Stimulated activated naive CD8-positive, alpha-beta T cell treated with anti-CD3 and anti-CD28 coated beads, Interleukin-15, amount 100 ng/mL, for 72 hours (primary cell): ENCODE results near the gene SPR.

Experiments
- ATAC-seq: fragments of 150-1000 bp; cut with Tn5 transposase; 2 replicates; pipeline ENCODE4 v1.10.0; 2021; ENCODE audit warnings: mild to moderate bottlenecking, moderate library complexity
- DNase-seq, 2 donors: peaks; one replicate each; pipeline ENCODE4 v3.0.0; 2021 to 2022
- H3K27ac Mint-ChIP-seq, 2 donors: one replicate each; pipeline ENCODE4 v1.8.0; 2022; ENCODE audit warnings: mild to moderate bottlenecking in 2 of 2, mixed read lengths in 2 of 2, moderate library complexity in 2 of 2
- H3K27me3 Mint-ChIP-seq: one replicate; pipeline ENCODE4 v1.8.0; 2022; ENCODE audit warnings: mixed read lengths
- H3K4me1 Mint-ChIP-seq: one replicate; pipeline ENCODE4 v1.8.0; 2022; ENCODE audit warnings: mild to moderate bottlenecking, mixed read lengths
- H3K4me3 Mint-ChIP-seq, 2 donors: one replicate each; pipeline ENCODE4 v1.8.0; 2022; ENCODE audit warnings: mild to moderate bottlenecking in 2 of 2, mixed read lengths in 2 of 2, moderate library complexity in 1 of 2
- H3K9me3 Mint-ChIP-seq, 2 donors: one replicate each; pipeline ENCODE4 v1.8.0; 2022; ENCODE audit warnings: mixed read lengths in 2 of 2

Gene SPR

GRCh38 chr2:72887032-72887739 is at the start of gene SPR:
Gene SPR (plus strand): TSS chr2:72887408. CDS start chr2:72887433, 25 bp downstream.
- Mint-ChIP-seq H3K4me3 (peak within 1 kb of the TSS; percentile 85 to 89), H3K27ac (no peak within 1 kb of the TSS), H3K27me3 (peaks cover 89% of the 10 kb centered on the region), H3K9me3 (no peaks in the 10 kb centered on the region), H3K4me1 (peaks cover 19% of the 10 kb centered on the region)
- DNase-seq: peak; percentile 69 to 72
- peak; percentile 95 for ATAC-seq

- Mint-ChIP-seq H3K4me3 (no peak overlapping the region), H3K9me3 (no peaks in the 10 kb centered on the region), H3K27ac (no peak overlapping the region), H3K27me3 (peaks cover 22% of the 10 kb centered on the region), H3K4me1 (no peaks in the 10 kb centered on the region)
- DNase-seq: no peak
- no peak for ATAC-seq
Measured at GRCh38 chr2:72840066-72840465, 47.1 kb upstream of the SPR start.

- Mint-ChIP-seq H3K27ac (no peak overlapping the region), H3K9me3 (no peaks in the 10 kb centered on the region), H3K4me3 (no peak overlapping the region), H3K27me3 (peaks cover 22% of the 10 kb centered on the region), H3K4me1 (no peaks in the 10 kb centered on the region)
- ATAC-seq: no peak
- DNase-seq: no peak
Measured at GRCh38 chr2:72841462-72842125, 45.6 kb upstream of the SPR start.

GRCh38 chr2:72843301-72843700 is 43.9 kb upstream of the SPR start:
- H3K27ac Mint-ChIP-seq: no peak overlapping the region
- no peak for ATAC-seq
- DNase-seq: no peak
- no peaks in the 10 kb centered on the region for H3K9me3 Mint-ChIP-seq
- H3K27me3 Mint-ChIP-seq: peaks cover 22% of the 10 kb centered on the region
- H3K4me1 Mint-ChIP-seq: no peaks in the 10 kb centered on the region
- H3K4me3 Mint-ChIP-seq: no peak overlapping the region

- peaks cover 19% of the 10 kb centered on the region for H3K27me3 Mint-ChIP-seq
- DNase-seq (no peak), ATAC-seq (peak; percentile 48)
- H3K4me3 Mint-ChIP-seq: no peak overlapping the region
- H3K4me1 Mint-ChIP-seq: no peaks in the 10 kb centered on the region
- H3K9me3 Mint-ChIP-seq: no peaks in the 10 kb centered on the region
- no peak overlapping the region for H3K27ac Mint-ChIP-seq
Measured at GRCh38 chr2:72846171-72847095, 40.8 kb upstream of the SPR start.

GRCh38 chr2:72847534-72848315 is 39.5 kb upstream of the SPR start:
- Mint-ChIP-seq H3K9me3 (no peaks in the 10 kb centered on the region), H3K27me3 (peaks cover 11% of the 10 kb centered on the region), H3K27ac (no peak overlapping the region), H3K4me3 (no peak overlapping the region), H3K4me1 (no peaks in the 10 kb centered on the region)
- DNase-seq (no peak), ATAC-seq (no peak)

GRCh38 chr2:72848436-72849137 is 38.6 kb upstream of the SPR start:
- Mint-ChIP-seq H3K9me3 (no peaks in the 10 kb centered on the region), H3K27ac (no peak overlapping the region), H3K27me3 (peaks cover 6% of the 10 kb centered on the region), H3K4me3 (no peak overlapping the region), H3K4me1 (no peaks in the 10 kb centered on the region)
- DNase-seq: no peak
- ATAC-seq: no peak

GRCh38 chr2:72849138-72849462 is 38.1 kb upstream of the SPR start:
- Mint-ChIP-seq H3K27me3 (peaks cover 6% of the 10 kb centered on the region), H3K9me3 (no peaks in the 10 kb centered on the region), H3K4me3 (no peak overlapping the region), H3K27ac (no peak overlapping the region), H3K4me1 (no peaks in the 10 kb centered on the region)
- DNase-seq (no peak), ATAC-seq (no peak)

GRCh38 chr2:72851333-72851732 is 35.9 kb upstream of the SPR start:
- Mint-ChIP-seq H3K4me1 (no peaks in the 10 kb centered on the region), H3K27ac (no peak overlapping the region), H3K9me3 (no peaks in the 10 kb centered on the region), H3K4me3 (no peak overlapping the region), H3K27me3 (peaks cover 28% of the 10 kb centered on the region)
- ATAC-seq (no peak), DNase-seq (no peak)

GRCh38 chr2:72859831-72860262 is 27.4 kb upstream of the SPR start:
- ATAC-seq (peak; percentile 63), DNase-seq (peak; percentile 38 to 53)
- peaks cover 13% of the 10 kb centered on the region for H3K4me1 Mint-ChIP-seq
- no peak overlapping the region for H3K27ac Mint-ChIP-seq
- no peak overlapping the region for H3K4me3 Mint-ChIP-seq
- H3K9me3 Mint-ChIP-seq: no peaks in the 10 kb centered on the region
- H3K27me3 Mint-ChIP-seq: peaks cover 74% of the 10 kb centered on the region

- H3K4me1 Mint-ChIP-seq: peaks cover 13% of the 10 kb centered on the region
Measured at GRCh38 chr2:72862239-72862988, 24.8 kb upstream of the SPR start.

GRCh38 chr2:72863046-72863445 is 24.2 kb upstream of the SPR start:
- Mint-ChIP-seq H3K27ac (no peak overlapping the region), H3K4me3 (peak overlapping the region in 1 of 2 donors; percentile 59), H3K9me3 (no peaks in the 10 kb centered on the region), H3K27me3 (peaks cover 60% of the 10 kb centered on the region), H3K4me1 (peaks cover 13% of the 10 kb centered on the region)
- ATAC-seq (no peak), DNase-seq (no peak)

More at GRCh38 chr2:72862239-72862988, 24.8 kb upstream of the SPR start:
- H3K9me3 Mint-ChIP-seq: no peaks in the 10 kb centered on the region
- peak; percentile 95 for ATAC-seq
- peak overlapping the region; percentile 59 to 77 for H3K4me3 Mint-ChIP-seq
- H3K27ac Mint-ChIP-seq: no peak overlapping the region
- peaks cover 63% of the 10 kb centered on the region for H3K27me3 Mint-ChIP-seq
- DNase-seq: peak; percentile 88

- Mint-ChIP-seq H3K4me1 (peaks cover 13% of the 10 kb centered on the region), H3K4me3 (no peak overlapping the region), H3K27me3 (peaks cover 68% of the 10 kb centered on the region), H3K9me3 (no peaks in the 10 kb centered on the region), H3K27ac (no peak overlapping the region)
- peak; percentile 80 for ATAC-seq
- peak; percentile 34 to 40 for DNase-seq
Measured at GRCh38 chr2:72864500-72864899, 22.7 kb upstream of the SPR start.

- H3K9me3 Mint-ChIP-seq: peaks cover 5 to 13% of the 10 kb centered on the region in 2 donors
- H3K27ac Mint-ChIP-seq: no peak overlapping the region
- no peak overlapping the region for H3K4me3 Mint-ChIP-seq
- H3K4me1 Mint-ChIP-seq: no peaks in the 10 kb centered on the region
- ATAC-seq (no peak), DNase-seq (no peak)
- peaks cover 55% of the 10 kb centered on the region for H3K27me3 Mint-ChIP-seq
Measured at GRCh38 chr2:72871060-72871459, 16.1 kb upstream of the SPR start.
